Muscle of leg (tissue), 11 donors: ENCODE data around the gene CCDC150. TPM values are rescaled to one million over a fixed set of nuclear protein-coding genes. Genes with fewer than 3 reads are reported as not detected.
"Not testable (repeated sequence)": the region's sequence is repeated elsewhere in the genome, so short reads cannot be mapped to it uniquely, and the experiment has no call there.

Experiments
- DNase-seq: peaks from one replicate; pipeline ENCODE4 v3.0.0; 2013
- H3K27ac ChIP-seq: one replicate; pipeline ENCODE4 v1.5.1; 2013; ENCODE audit warnings: mild to moderate bottlenecking, low read length, control low read depth
- H3K27me3 ChIP-seq: one replicate; pipeline ENCODE4 v1.6.1; 2013; ENCODE audit warnings: low read length; ENCODE audit not compliant: control insufficient read depth, insufficient read depth
- H3K36me3 ChIP-seq: one replicate; pipeline ENCODE4 v1.6.1; 2013; ENCODE audit warnings: low read length; ENCODE audit not compliant: control insufficient read depth, insufficient read depth
- H3K4me1 ChIP-seq: one replicate; pipeline ENCODE4 v1.6.1; 2013; ENCODE audit warnings: low read length; ENCODE audit not compliant: control insufficient read depth, insufficient read depth
- H3K4me3 ChIP-seq: one replicate; pipeline ENCODE4 v1.5.1; 2013; ENCODE audit warnings: low read length, control low read depth
- H3K9me3 ChIP-seq: replicated peaks from 2 replicates; pipeline ENCODE4 v1.6.1; 2013; ENCODE audit warnings: low read depth, low read length; ENCODE audit not compliant: control insufficient read depth
- WGBS: methylation state at CpG from one replicate; pipeline ENCODE4 v1.1.5; 2013; ENCODE audit warnings: missing lambda C conversion rate; ENCODE audit not compliant: insufficient coverage; 5-methylcytosine and 5-hydroxymethylcytosine counted together
- polyA plus RNA-seq, 8 donors: library from polyadenylated mRNA; unstranded; fragments of 120-200 nt; gene quantifications; one replicate each; pipeline versions ENCODE4 v1.2.1 to v1.2.3, GENCODE V29; 2013; ENCODE audit warnings: inconsistent platforms in 1 of 8, low replicate concordance in 1 of 8; ENCODE audit not compliant: insufficient read length in 8 of 8, insufficient read depth in 1 of 8
- total RNA-seq: library from RNA; stranded (reverse); fragments of 120-200 nt; gene quantifications from one replicate; pipeline ENCODE4 v1.2.4, GENCODE V29; 2013

Gene CCDC150
- total and polyA plus RNA-seq, 9 donors: 2.1 to 6.2 (median 4.5) TPM

- Histone ChIP-seq H3K36me3 (no peaks in the 10 kb centered on the region), H3K27ac (no peak overlapping the region), H3K4me1 (no peaks in the 10 kb centered on the region), H3K4me3 (no peak overlapping the region), H3K9me3 (no peaks in the 10 kb centered on the region), H3K27me3 (no peaks in the 10 kb centered on the region)
- no peak for DNase-seq
- no CpG with 5 or more reads among the region's 1 CpG for WGBS
Observed at GRCh38 chr2:196659844-196660243, 20.3 kb downstream of the CCDC150 start.

GRCh38 chr2:196660244-196660643 lies 20.7 kb downstream of the CCDC150 start:
- Histone ChIP-seq H3K27me3 (no peaks in the 10 kb centered on the region), H3K4me3 (no peak overlapping the region), H3K27ac (no peak overlapping the region), H3K36me3 (no peaks in the 10 kb centered on the region), H3K4me1 (no peaks in the 10 kb centered on the region), H3K9me3 (no peaks in the 10 kb centered on the region)
- 100% methylated on average over 1 of the region's 3 CpGs for WGBS
- no peak for DNase-seq

- H3K27ac ChIP-seq: no peak overlapping the region
- no peak for DNase-seq
- H3K27me3 ChIP-seq: no peaks in the 10 kb centered on the region
- H3K4me1 ChIP-seq: no peaks in the 10 kb centered on the region
- H3K36me3 ChIP-seq: no peaks in the 10 kb centered on the region
- H3K9me3 ChIP-seq: no peaks in the 10 kb centered on the region
- no peak overlapping the region for H3K4me3 ChIP-seq
Observed at GRCh38 chr2:196670342-196670741, 30.8 kb downstream of the CCDC150 start.

- Histone ChIP-seq H3K36me3 (peaks cover 5% of the 10 kb centered on the region), H3K4me1 (no peaks in the 10 kb centered on the region), H3K27ac (no peak overlapping the region), H3K27me3 (no peaks in the 10 kb centered on the region), H3K4me3 (no peak overlapping the region), H3K9me3 (no peaks in the 10 kb centered on the region)
- DNase-seq: no peak
- no CpG with 5 or more reads among the region's 3 CpGs for WGBS
Observed at GRCh38 chr2:196675963-196676362, 36.4 kb downstream of the CCDC150 start.

- peaks cover 5% of the 10 kb centered on the region for H3K36me3 ChIP-seq
- 100% methylated on average over 1 of the region's 5 CpGs for WGBS
- no peak for DNase-seq
Observed at GRCh38 chr2:196677404-196677803, 37.9 kb downstream of the CCDC150 start.

GRCh38 chr2:196679368-196679767 lies 39.9 kb downstream of the CCDC150 start:
- Histone ChIP-seq H3K36me3 (peaks cover 5% of the 10 kb centered on the region), H3K4me3 (no peak overlapping the region), H3K4me1 (no peaks in the 10 kb centered on the region), H3K27me3 (no peaks in the 10 kb centered on the region), H3K9me3 (no peaks in the 10 kb centered on the region), H3K27ac (no peak overlapping the region)
- DNase-seq: no peak

More at GRCh38 chr2:196677404-196677803, 37.9 kb downstream of the CCDC150 start:
- no peaks in the 10 kb centered on the region for H3K4me1 ChIP-seq
- H3K4me3 ChIP-seq: no peak overlapping the region
- no peaks in the 10 kb centered on the region for H3K27me3 ChIP-seq
- H3K27ac ChIP-seq: no peak overlapping the region
- H3K9me3 ChIP-seq: no peaks in the 10 kb centered on the region

- peaks cover 5% of the 10 kb centered on the region for H3K36me3 ChIP-seq
- H3K4me1 ChIP-seq: no peaks in the 10 kb centered on the region
- no peaks in the 10 kb centered on the region for H3K27me3 ChIP-seq
- H3K27ac ChIP-seq: no peak overlapping the region
- no peak for DNase-seq
- no CpG with 5 or more reads among the region's 2 CpGs for WGBS
- H3K4me3 ChIP-seq: no peak overlapping the region
- H3K9me3 ChIP-seq: peaks cover 4% of the 10 kb centered on the region
Observed at GRCh38 chr2:196681510-196681909, 42.0 kb downstream of the CCDC150 start.

- Histone ChIP-seq H3K4me3 (no peak overlapping the region), H3K4me1 (no peaks in the 10 kb centered on the region), H3K9me3 (peaks cover 4% of the 10 kb centered on the region), H3K27me3 (no peaks in the 10 kb centered on the region), H3K36me3 (no peaks in the 10 kb centered on the region), H3K27ac (no peak overlapping the region)
- 100% methylated on average over 4 of the region's 7 CpGs for WGBS
- DNase-seq: no peak
Observed at GRCh38 chr2:196685792-196686191, 46.3 kb downstream of the CCDC150 start.

GRCh38 chr2:196686737-196687136 lies 47.2 kb downstream of the CCDC150 start:
- DNase-seq, H3K4me1 ChIP-seq, H3K27ac ChIP-seq, H3K27me3 ChIP-seq, H3K9me3 ChIP-seq, H3K36me3 ChIP-seq, H3K4me3 ChIP-seq: not testable (repeated sequence)
- no CpG with 5 or more reads among the region's 2 CpGs for WGBS

GRCh38 chr2:196696423-196697079 lies 57.0 kb downstream of the CCDC150 start:
- Histone ChIP-seq H3K27ac (no peak overlapping the region), H3K27me3 (no peaks in the 10 kb centered on the region), H3K4me3 (no peak overlapping the region), H3K4me1 (no peaks in the 10 kb centered on the region), H3K9me3 (no peaks in the 10 kb centered on the region), H3K36me3 (no peaks in the 10 kb centered on the region)
- DNase-seq: peak; percentile 44
- no CpG with 5 or more reads among the region's 3 CpGs for whole genome bisulfite sequencing

GRCh38 chr2:196697825-196698224 lies 58.3 kb downstream of the CCDC150 start:
- H3K4me1 ChIP-seq: no peaks in the 10 kb centered on the region
- no peak overlapping the region for H3K4me3 ChIP-seq
- no peak overlapping the region for H3K27ac ChIP-seq
- H3K36me3 ChIP-seq: no peaks in the 10 kb centered on the region
- no peaks in the 10 kb centered on the region for H3K27me3 ChIP-seq
- no peaks in the 10 kb centered on the region for H3K9me3 ChIP-seq
- DNase-seq: no peak
